ENCODE results near the gene AK8. TPM values are rescaled to one million over a fixed set of nuclear protein-coding genes. Genes with fewer than 3 reads are reported as not detected.

Gene AK8
- total RNA-seq, 1 experiment from 2014 or later: 0.42 TPM

- CTCF ChIA-PET: interaction anchor here (0.6 to 2.9 kb wide), 43 partner anchors 8 to 549 kb away, joined by 3 to 19 read pairs (median 3); partner anchors contain the start of gene SPACA9
- BruUV-seq (replicated peaks): no TSS peak
- TF ChIP-seq CTCF (IDR thresholded peaks at IDR 0.05; ENCODE audit: unreplicated experiment): peak; percentile 80
- no peaks in the 10 kb centered on the region for H3K9me3 Mint-ChIP-seq (ENCODE audit: unreplicated experiment)
- H3K27ac Mint-ChIP-seq (ENCODE audit: low read depth, unreplicated experiment): no peak overlapping the region
- no peaks in the 10 kb centered on the region for H3K4me1 Mint-ChIP-seq (ENCODE audit: insufficient read depth, unreplicated experiment)
- intact Hi-C loops (cut with micrococcal nuclease): loop anchor here (2.0 to 5.0 kb wide), 4 partner anchors 71 to 491 kb away; partner anchors contain the start of gene CFAP77
- H3K4me3 Mint-ChIP-seq (ENCODE audit: unreplicated experiment): no peak overlapping the region
- H3K36me3 Mint-ChIP-seq (ENCODE audit: insufficient read depth, unreplicated experiment): peaks cover 65% of the 10 kb centered on the region
- POLR2A ChIA-PET: interaction anchor here (0.6 to 0.7 kb wide), 2 partner anchors 193 to 1462 kb away, joined by 3 read pairs; no protein-coding TSS in a partner anchor
- DNase-seq (ENCODE audit: unreplicated experiment): peak; percentile 77
- no peaks in the 10 kb centered on the region for H3K27me3 Mint-ChIP-seq (ENCODE audit: insufficient read depth, unreplicated experiment)
These were observed 24.1 kb upstream of the AK8 start for GRCh38 chr9:132901858-132902831.

- TF ChIP-seq CTCF (IDR thresholded peaks at IDR 0.05; ENCODE audit: unreplicated experiment): no peak
- Mint-ChIP-seq H3K36me3 (ENCODE audit: insufficient read depth, unreplicated experiment) (peaks cover 71% of the 10 kb centered on the region), H3K4me3 (ENCODE audit: unreplicated experiment) (no peak overlapping the region), H3K27ac (ENCODE audit: low read depth, unreplicated experiment) (no peak overlapping the region), H3K27me3 (ENCODE audit: insufficient read depth, unreplicated experiment) (no peaks in the 10 kb centered on the region), H3K9me3 (ENCODE audit: unreplicated experiment) (no peaks in the 10 kb centered on the region), H3K4me1 (ENCODE audit: insufficient read depth, unreplicated experiment) (peaks cover 10% of the 10 kb centered on the region)
- no TSS peak for BruUV-seq (replicated peaks)
- CTCF ChIA-PET: interaction anchor here (0.6 kb wide), 1 partner anchor 512 kb away, joined by 3 read pairs; no protein-coding TSS in a partner anchor
- DNase-seq (ENCODE audit: unreplicated experiment): no peak
- intact Hi-C loops (cut with micrococcal nuclease): no loop called here
- POLR2A ChIA-PET: no interaction called here
These were observed 20.0 kb upstream of the AK8 start for GRCh38 chr9:132898051-132898450.

GRCh38 chr9:132896906-132897305 lies 18.8 kb upstream of the AK8 start:
- peaks cover 10% of the 10 kb centered on the region for H3K4me1 Mint-ChIP-seq (ENCODE audit: insufficient read depth, unreplicated experiment)
- TF ChIP-seq CTCF (IDR thresholded peaks at IDR 0.05; ENCODE audit: unreplicated experiment): no peak
- CTCF ChIA-PET: interaction anchor here (1.0 to 1.4 kb wide), 2 partner anchors 12 to 26 kb away, joined by 3 to 4 read pairs; no protein-coding TSS in a partner anchor
- BruUV-seq (replicated peaks): no TSS peak
- H3K27ac Mint-ChIP-seq (ENCODE audit: low read depth, unreplicated experiment): no peak overlapping the region
- H3K27me3 Mint-ChIP-seq (ENCODE audit: insufficient read depth, unreplicated experiment): no peaks in the 10 kb centered on the region
- DNase-seq (ENCODE audit: unreplicated experiment): no peak
- H3K4me3 Mint-ChIP-seq (ENCODE audit: unreplicated experiment): no peak overlapping the region
- intact Hi-C loops (cut with micrococcal nuclease): no loop called here
- peaks cover 61% of the 10 kb centered on the region for H3K36me3 Mint-ChIP-seq (ENCODE audit: insufficient read depth, unreplicated experiment)
- H3K9me3 Mint-ChIP-seq (ENCODE audit: unreplicated experiment): no peaks in the 10 kb centered on the region
- POLR2A ChIA-PET: interaction anchor here (0.6 kb wide), 1 partner anchor 91 kb away, joined by 3 read pairs; no protein-coding TSS in a partner anchor

GRCh38 chr9:132896264-132896663 lies 18.2 kb upstream of the AK8 start:
- H3K27ac Mint-ChIP-seq (ENCODE audit: low read depth, unreplicated experiment): no peak overlapping the region
- no peak for DNase-seq (ENCODE audit: unreplicated experiment)
- ChIA-PET POLR2A (interaction anchor here (0.8 kb wide), 1 partner anchor 9 kb away, joined by 3 read pairs; no protein-coding TSS in a partner anchor), CTCF (interaction anchor here (1.4 kb wide), 1 partner anchor 11 kb away, joined by 4 read pairs; no protein-coding TSS in a partner anchor)
- H3K4me1 Mint-ChIP-seq (ENCODE audit: insufficient read depth, unreplicated experiment): peaks cover 10% of the 10 kb centered on the region
- TF ChIP-seq CTCF (IDR thresholded peaks at IDR 0.05; ENCODE audit: unreplicated experiment): no peak
- TSS peak; percentile 16 for BruUV-seq (replicated peaks)
- no peaks in the 10 kb centered on the region for H3K27me3 Mint-ChIP-seq (ENCODE audit: insufficient read depth, unreplicated experiment)
- no peaks in the 10 kb centered on the region for H3K9me3 Mint-ChIP-seq (ENCODE audit: unreplicated experiment)
- peaks cover 56% of the 10 kb centered on the region for H3K36me3 Mint-ChIP-seq (ENCODE audit: insufficient read depth, unreplicated experiment)
- H3K4me3 Mint-ChIP-seq (ENCODE audit: unreplicated experiment): no peak overlapping the region
- intact Hi-C loops (cut with micrococcal nuclease): no loop called here
